Measurements from ENCODE around the gene UBE2E1. TPM values are rescaled to one million over a fixed set of nuclear protein-coding genes. Genes with fewer than 3 reads are reported as not detected.
A peak's percentile ranks its signal among the peaks of the same experiment; 100 is the strongest.

Gene UBE2E1
- 60.3 TPM for total RNA-seq
- 10 to 100 TPM; 68.3 to 95.4 (median 86.9) TPM for polyA plus RNA-seq (ENCODE audit: insufficient read depth in 1 of 8, insufficient read length in 8 of 8, low replicate concordance in 1 of 8)
- long read RNA-seq, donor 1, transcript UBE2E1-201 (6 exons, 1,511 nt), result major isoform, 8 of 9 reads
- long read RNA-seq, donor 1, partial matches to known transcripts, result 0 of 9 reads
- long read RNA-seq, donor 1, other reads (novel, unspliced or antisense), result 0 of 9 reads
- long read RNA-seq, donor 2, partial matches to known transcripts, result 0 of 2 reads
- long read RNA-seq, donor 2, other reads (novel, unspliced or antisense), result 0 of 2 reads
- long read RNA-seq, donor 3, transcript UBE2E1-201 (6 exons, 1,511 nt), result major isoform, 20 of 32 reads
- long read RNA-seq, donor 3, partial matches to known transcripts, result 7 of 32 reads
- long read RNA-seq, donor 3, other reads (novel, unspliced or antisense), result 0 of 32 reads
- long read RNA-seq, donor 4, transcript UBE2E1-201 (6 exons, 1,511 nt), result major isoform, 20 of 22 reads
- long read RNA-seq, donor 4, partial matches to known transcripts, result 0 of 22 reads
- long read RNA-seq, donor 4, other reads (novel, unspliced or antisense), result 0 of 22 reads
- long read RNA-seq, donor 5, transcript UBE2E1-201 (6 exons, 1,511 nt), result major isoform, 82 of 102 reads
- long read RNA-seq, donor 5, partial matches to known transcripts, result 12 of 102 reads
- long read RNA-seq, donor 5, other reads (novel, unspliced or antisense), result 0 of 102 reads
- long read RNA-seq, donor 6, transcript UBE2E1-201 (6 exons, 1,511 nt), result major isoform, 60 of 100 reads
- long read RNA-seq, donor 6, partial matches to known transcripts, result 30 of 100 reads
- long read RNA-seq, donor 6, other reads (novel, unspliced or antisense), result 0 of 100 reads
- long read RNA-seq, donor 7, transcript UBE2E1-201 (6 exons, 1,511 nt), result major isoform, 27 of 31 reads
- long read RNA-seq, donor 7, partial matches to known transcripts, result 0 of 31 reads
- long read RNA-seq, donor 7, other reads (novel, unspliced or antisense), result 0 of 31 reads
- long read RNA-seq, donor 8, transcript UBE2E1-201 (6 exons, 1,511 nt), result major isoform, 23 of 26 reads
- long read RNA-seq, donor 8, partial matches to known transcripts, result 0 of 26 reads
- long read RNA-seq, donor 8, other reads (novel, unspliced or antisense), result 0 of 26 reads
- long read RNA-seq, donor 9, transcript UBE2E1-201 (6 exons, 1,511 nt), result major isoform, 10 of 22 reads
- long read RNA-seq, donor 9, partial matches to known transcripts, result 7 of 22 reads
- long read RNA-seq, donor 9, other reads (novel, unspliced or antisense), result 0 of 22 reads
- long read RNA-seq, donor 10, transcript UBE2E1-201 (6 exons, 1,511 nt), result major isoform, 33 of 42 reads
- long read RNA-seq, donor 10, partial matches to known transcripts, result 6 of 42 reads
- long read RNA-seq, donor 10, other reads (novel, unspliced or antisense), result 0 of 42 reads
- long read RNA-seq, donor 11, transcript UBE2E1-201 (6 exons, 1,511 nt), result major isoform, 24 of 28 reads
- long read RNA-seq, donor 11, partial matches to known transcripts, result 0 of 28 reads
- long read RNA-seq, donor 11, other reads (novel, unspliced or antisense), result 0 of 28 reads

- Histone ChIP-seq H3K27me3 (ENCODE audit: control insufficient read depth, insufficient read depth, low read length) (no peaks in the 10 kb centered on the region), H3K36me3 (ENCODE audit: control insufficient read depth, insufficient read depth, low read length) (peaks cover 3% of the 10 kb centered on the region), H3K4me1 (ENCODE audit: control insufficient read depth, insufficient read depth, low read length) (peaks cover 16% of the 10 kb centered on the region), H3K9me3 (replicated peaks; ENCODE audit: control insufficient read depth, low read depth, low read length) (no peaks in the 10 kb centered on the region), H3K4me3 (ENCODE audit: low read length) (peak within 1 kb of the TSS; percentile 50), H3K27ac (ENCODE audit: low read length) (peak within 1 kb of the TSS; percentile 81)
- WGBS (ENCODE audit: insufficient coverage), result under 1% methylated on average over 59 of the region's 82 CpGs
- peak; percentile 89 for DNase-seq
Observed at GRCh38 chr3:23805633-23806533, at the start of gene UBE2E1. TSS of gene UBE2E1 (plus strand) at chr3:23805955. CDS start at chr3:23807270, 1,315 bp downstream.

GRCh38 chr3:23756206-23756840 lies 49.4 kb upstream of the UBE2E1 start:
- no peaks in the 10 kb centered on the region for H3K9me3 ChIP-seq (replicated peaks; ENCODE audit: control insufficient read depth, low read depth, low read length)

GRCh38 chr3:23758253-23758838 lies 47.4 kb upstream of the UBE2E1 start:
- Histone ChIP-seq H3K4me1 (ENCODE audit: control insufficient read depth, insufficient read depth, low read length) (peaks cover 14% of the 10 kb centered on the region), H3K27me3 (ENCODE audit: control insufficient read depth, insufficient read depth, low read length) (no peaks in the 10 kb centered on the region), H3K27ac (ENCODE audit: low read length) (no peak overlapping the region), H3K4me3 (ENCODE audit: low read length) (no peak overlapping the region), H3K9me3 (replicated peaks; ENCODE audit: control insufficient read depth, low read depth, low read length) (no peaks in the 10 kb centered on the region), H3K36me3 (ENCODE audit: control insufficient read depth, insufficient read depth, low read length) (no peaks in the 10 kb centered on the region)
- no peak for DNase-seq
- WGBS (ENCODE audit: insufficient coverage), result 100% methylated on average over 1 of the region's 5 CpGs

More at GRCh38 chr3:23756206-23756840, 49.4 kb upstream of the UBE2E1 start:
- H3K4me3 ChIP-seq (ENCODE audit: low read length), result no peak overlapping the region
- peak; percentile 41 for DNase-seq
- H3K36me3 ChIP-seq (ENCODE audit: control insufficient read depth, insufficient read depth, low read length), result no peaks in the 10 kb centered on the region
- H3K4me1 ChIP-seq (ENCODE audit: control insufficient read depth, insufficient read depth, low read length), result peaks cover 12% of the 10 kb centered on the region
- 48% methylated on average over 3 of the region's 3 CpGs for WGBS (ENCODE audit: insufficient coverage)
- H3K27ac ChIP-seq (ENCODE audit: low read length), result no peak overlapping the region
- H3K27me3 ChIP-seq (ENCODE audit: control insufficient read depth, insufficient read depth, low read length), result no peaks in the 10 kb centered on the region

GRCh38 chr3:23760325-23760724 lies 45.4 kb upstream of the UBE2E1 start:
- no peak for DNase-seq
- H3K36me3 ChIP-seq (ENCODE audit: control insufficient read depth, insufficient read depth, low read length), result no peaks in the 10 kb centered on the region
- H3K9me3 ChIP-seq (replicated peaks; ENCODE audit: control insufficient read depth, low read depth, low read length), result no peaks in the 10 kb centered on the region
- H3K27ac ChIP-seq (ENCODE audit: low read length), result no peak overlapping the region
- H3K27me3 ChIP-seq (ENCODE audit: control insufficient read depth, insufficient read depth, low read length), result no peaks in the 10 kb centered on the region
- no peak overlapping the region for H3K4me3 ChIP-seq (ENCODE audit: low read length)
- WGBS (ENCODE audit: insufficient coverage), result no CpG with 5 or more reads among the region's 3 CpGs
- H3K4me1 ChIP-seq (ENCODE audit: control insufficient read depth, insufficient read depth, low read length), result peaks cover 16% of the 10 kb centered on the region

GRCh38 chr3:23760871-23761373 lies 44.8 kb upstream of the UBE2E1 start:
- no peak for DNase-seq
- Histone ChIP-seq H3K27me3 (ENCODE audit: control insufficient read depth, insufficient read depth, low read length) (no peaks in the 10 kb centered on the region), H3K4me1 (ENCODE audit: control insufficient read depth, insufficient read depth, low read length) (peaks cover 15% of the 10 kb centered on the region), H3K9me3 (replicated peaks; ENCODE audit: control insufficient read depth, low read depth, low read length) (no peaks in the 10 kb centered on the region), H3K36me3 (ENCODE audit: control insufficient read depth, insufficient read depth, low read length) (no peaks in the 10 kb centered on the region), H3K4me3 (ENCODE audit: low read length) (no peak overlapping the region), H3K27ac (ENCODE audit: low read length) (no peak overlapping the region)
- 8% methylated on average over 1 of the region's 7 CpGs for WGBS (ENCODE audit: insufficient coverage)

- no peaks in the 10 kb centered on the region for H3K27me3 ChIP-seq (ENCODE audit: control insufficient read depth, insufficient read depth, low read length)
- H3K9me3 ChIP-seq (replicated peaks; ENCODE audit: control insufficient read depth, low read depth, low read length), result no peaks in the 10 kb centered on the region
- no peak overlapping the region for H3K4me3 ChIP-seq (ENCODE audit: low read length)
- peaks cover 11% of the 10 kb centered on the region for H3K4me1 ChIP-seq (ENCODE audit: control insufficient read depth, insufficient read depth, low read length)
- no peak for DNase-seq
- no CpG with 5 or more reads among the region's 2 CpGs for WGBS (ENCODE audit: insufficient coverage)
- no peak overlapping the region for H3K27ac ChIP-seq (ENCODE audit: low read length)
- H3K36me3 ChIP-seq (ENCODE audit: control insufficient read depth, insufficient read depth, low read length), result no peaks in the 10 kb centered on the region
Observed at GRCh38 chr3:23761440-23761896, 44.3 kb upstream of the UBE2E1 start.

GRCh38 chr3:23762214-23762613 lies 43.5 kb upstream of the UBE2E1 start:
- no peak overlapping the region for H3K4me3 ChIP-seq (ENCODE audit: low read length)
- peak overlapping the region; percentile 91 for H3K27ac ChIP-seq (ENCODE audit: low read length)
- WGBS (ENCODE audit: insufficient coverage), result 80% methylated on average over 4 of the region's 7 CpGs
- H3K36me3 ChIP-seq (ENCODE audit: control insufficient read depth, insufficient read depth, low read length), result no peaks in the 10 kb centered on the region
- no peaks in the 10 kb centered on the region for H3K27me3 ChIP-seq (ENCODE audit: control insufficient read depth, insufficient read depth, low read length)
- peaks cover 11% of the 10 kb centered on the region for H3K4me1 ChIP-seq (ENCODE audit: control insufficient read depth, insufficient read depth, low read length)
- DNase-seq, result no peak
- no peaks in the 10 kb centered on the region for H3K9me3 ChIP-seq (replicated peaks; ENCODE audit: control insufficient read depth, low read depth, low read length)

- peaks cover 11% of the 10 kb centered on the region for H3K4me1 ChIP-seq (ENCODE audit: control insufficient read depth, insufficient read depth, low read length)
- WGBS (ENCODE audit: insufficient coverage), result no CpG with 5 or more reads among the region's 12 CpGs
- DNase-seq, result peak; percentile 93
- peak overlapping the region; percentile 91 for H3K27ac ChIP-seq (ENCODE audit: low read length)
- H3K9me3 ChIP-seq (replicated peaks; ENCODE audit: control insufficient read depth, low read depth, low read length), result no peaks in the 10 kb centered on the region
- no peaks in the 10 kb centered on the region for H3K36me3 ChIP-seq (ENCODE audit: control insufficient read depth, insufficient read depth, low read length)
- H3K27me3 ChIP-seq (ENCODE audit: control insufficient read depth, insufficient read depth, low read length), result no peaks in the 10 kb centered on the region
- peak overlapping the region; percentile 16 for H3K4me3 ChIP-seq (ENCODE audit: low read length)
Observed at GRCh38 chr3:23762759-23763477, 42.8 kb upstream of the UBE2E1 start.
